Hippocampal formation (tissue), 2 donors: ENCODE data around the gene CFB.
"Not testable (repeated sequence)": the region's sequence is repeated elsewhere in the genome, so short reads cannot be mapped to it uniquely, and the experiment has no call there.

ENCODE experiments used
- DNase-seq, 2 donors: peaks; one replicate each; lab custom pipeline; 2025; lab: John Stamatoyannopoulos, UW

Gene CFB

GRCh38 chr6:31945507-31946369 is at the start of gene CFB:
Gene CFB, plus strand, starts transcription at chr6:31946095. Its CDS starts 127 bp downstream, at chr6:31946222.
- DNase-seq = no peak

DNA sequence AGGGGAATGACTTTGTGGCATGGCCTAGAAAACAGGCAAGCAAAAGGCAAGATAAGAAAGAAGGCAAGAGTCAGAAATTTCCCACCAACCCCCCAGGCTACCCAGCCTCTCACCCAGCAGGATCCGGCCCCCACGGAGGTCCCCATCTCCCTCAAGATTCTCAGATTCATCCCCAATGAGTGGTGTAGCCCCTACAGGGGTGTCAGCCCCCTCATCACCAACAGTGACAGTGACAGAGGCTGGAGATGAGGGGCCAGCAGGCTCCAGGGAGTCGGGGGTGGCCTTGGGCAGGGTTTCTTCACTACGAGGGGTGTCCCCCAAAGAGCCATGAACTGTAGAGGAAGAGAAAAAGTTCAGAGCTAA is 49.4 kb upstream of the CFB start:
- DNase-seq = no peak

- DNase-seq = no peak
Measured at GRCh38 chr6:31896856-31897611, 48.9 kb upstream of the CFB start.

- DNase-seq = peak; percentile 87 to 92
Measured at GRCh38 chr6:31897612-31898382, 48.1 kb upstream of the CFB start, which contains the start of gene EHMT2. Gene EHMT2, minus strand, starts transcription at chr6:31897698. Its CDS starts 21 bp downstream, at chr6:31897677.

GRCh38 chr6:31898383-31899011 is 47.4 kb upstream of the CFB start:
- DNase-seq = peak in 1 of 2 donors; percentile 57

DNA sequence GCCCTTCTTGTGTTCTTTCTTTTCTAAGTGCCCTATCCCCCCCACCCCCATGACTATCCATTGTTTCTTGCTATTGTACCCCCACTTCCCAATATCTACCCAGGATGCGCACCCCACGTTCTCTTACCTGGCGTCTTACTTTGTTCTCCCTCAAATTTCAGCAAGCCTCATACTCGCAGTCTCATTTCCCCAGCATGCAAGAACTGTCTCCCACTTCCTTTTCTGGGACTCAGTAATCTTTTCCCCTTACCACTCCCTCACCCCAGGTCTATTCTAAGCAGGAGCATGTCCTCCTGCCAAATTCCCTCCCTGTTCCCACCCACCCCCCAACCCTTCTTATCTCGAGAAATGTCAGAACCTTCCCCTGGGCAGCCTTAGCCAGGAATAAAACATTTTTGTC is 46.7 kb upstream of the CFB start:
- DNase-seq = no peak

- DNase-seq = no peak
Measured at GRCh38 chr6:31899882-31900722, 45.8 kb upstream of the CFB start.

- peak in 1 of 2 donors; percentile 47 for DNase-seq
Measured at GRCh38 chr6:31900917-31901414, 44.9 kb upstream of the CFB start.

GRCh38 chr6:31901415-31901952 is 44.4 kb upstream of the CFB start:
- peak; percentile 34 to 57 for DNase-seq

DNA sequence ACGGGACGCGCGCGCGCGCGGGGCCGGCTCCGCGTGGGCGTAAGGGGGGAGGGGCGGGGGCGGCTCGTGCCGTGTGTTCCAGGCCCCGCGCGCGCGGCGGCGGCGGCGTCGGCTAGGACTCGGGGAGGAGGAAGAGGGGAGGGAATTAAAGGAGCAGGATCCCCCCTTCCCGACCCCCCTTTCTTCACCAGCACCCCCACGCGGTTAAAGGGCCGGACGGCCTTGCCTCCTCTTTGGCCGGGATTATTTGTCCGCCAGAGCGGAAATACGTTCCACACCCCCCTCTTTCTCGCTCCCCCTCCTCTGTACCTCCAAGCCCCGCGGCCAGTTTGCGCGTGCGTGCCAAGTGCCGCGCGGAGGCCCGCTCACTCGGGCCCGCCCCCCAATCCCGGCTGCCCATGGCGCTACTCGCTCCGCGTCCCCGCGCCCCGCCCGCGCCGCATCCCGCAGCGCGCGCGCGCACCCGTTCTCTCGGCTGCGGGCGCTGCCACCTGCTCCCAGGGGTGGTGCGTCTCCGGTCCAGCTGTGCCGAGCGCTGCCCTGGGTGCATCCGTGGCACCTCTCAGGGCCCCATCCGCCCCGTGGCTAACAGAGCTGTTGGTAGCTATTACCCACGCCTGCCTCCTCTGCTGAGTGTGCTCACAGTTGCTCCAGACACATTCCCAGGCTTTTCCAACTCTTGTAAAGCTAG is 43.8 kb upstream of the CFB start, which contains the start of gene ZBTB12:
Gene ZBTB12, minus strand, starts transcription at position 134 of the 691 bp plus-strand sequence. CDS start 781 bp downstream, outside the sequence.
- peak; percentile 95 for DNase-seq

DNA sequence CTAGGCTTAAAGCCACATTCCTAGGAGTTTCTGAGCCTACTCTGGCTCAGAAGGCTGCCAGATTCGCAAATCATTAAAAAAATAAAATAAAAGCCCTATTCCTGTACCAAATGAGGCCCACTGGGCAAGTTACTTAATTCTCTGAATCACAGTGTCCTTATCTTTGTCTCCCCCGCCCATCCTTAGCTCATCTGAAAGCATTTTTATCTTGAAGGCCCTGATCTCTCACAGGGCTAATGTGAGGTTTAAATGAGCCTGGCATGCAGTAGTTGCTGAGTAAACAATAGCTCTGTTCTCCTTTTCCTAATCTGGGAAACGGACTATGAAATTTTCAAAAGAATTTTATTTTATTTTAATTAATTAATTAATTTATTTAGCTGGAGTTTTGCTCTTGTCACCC is 41.9 kb upstream of the CFB start:
- DNase-seq = no peak

GRCh38 chr6:31905041-31905440 is 40.9 kb upstream of the CFB start:
- DNase-seq = no peak

DNA sequence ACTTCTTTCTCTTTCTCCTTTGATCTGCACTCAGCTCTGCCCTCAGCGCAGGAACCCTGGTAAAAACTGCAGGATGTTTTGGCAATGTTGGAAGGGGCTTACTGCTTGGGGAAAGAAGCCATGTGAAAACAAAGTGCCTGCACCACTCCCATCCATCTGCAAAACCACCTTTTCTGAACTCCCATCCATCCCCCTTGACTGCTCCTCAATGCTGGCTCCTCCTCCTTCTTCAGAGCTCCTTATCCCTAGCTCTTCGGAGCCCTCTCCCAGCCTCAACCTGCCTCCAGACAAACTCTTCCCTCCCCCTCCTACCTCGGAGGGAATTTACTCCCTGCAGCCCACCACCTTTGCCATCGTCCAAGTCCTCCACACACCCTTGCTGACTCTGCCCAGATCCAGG is 39.8 kb upstream of the CFB start:
- no peak for DNase-seq

DNA sequence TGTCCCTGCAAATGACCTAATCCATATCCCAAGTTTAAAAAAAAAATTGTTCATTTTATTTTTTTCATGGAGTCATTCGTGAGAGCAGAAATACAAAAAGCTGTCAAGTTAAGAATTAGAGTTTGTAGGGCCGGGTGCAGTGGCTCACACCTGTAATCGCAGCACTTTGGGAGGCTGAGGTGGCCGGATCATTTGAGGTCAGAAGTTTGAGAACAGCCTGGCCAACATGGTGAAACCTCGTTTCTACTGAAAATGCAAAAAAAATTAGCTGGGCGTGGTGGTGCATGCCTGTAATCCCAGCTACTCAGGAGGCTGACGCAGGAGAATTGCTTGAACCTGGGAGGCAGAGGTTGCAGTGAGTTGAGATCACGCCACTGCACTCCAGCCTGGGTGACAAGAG is 39.2 kb upstream of the CFB start:
- DNase-seq = not testable (repeated sequence)

GRCh38 chr6:31907158-31907813 is 38.6 kb upstream of the CFB start:
- DNase-seq = no peak

DNA sequence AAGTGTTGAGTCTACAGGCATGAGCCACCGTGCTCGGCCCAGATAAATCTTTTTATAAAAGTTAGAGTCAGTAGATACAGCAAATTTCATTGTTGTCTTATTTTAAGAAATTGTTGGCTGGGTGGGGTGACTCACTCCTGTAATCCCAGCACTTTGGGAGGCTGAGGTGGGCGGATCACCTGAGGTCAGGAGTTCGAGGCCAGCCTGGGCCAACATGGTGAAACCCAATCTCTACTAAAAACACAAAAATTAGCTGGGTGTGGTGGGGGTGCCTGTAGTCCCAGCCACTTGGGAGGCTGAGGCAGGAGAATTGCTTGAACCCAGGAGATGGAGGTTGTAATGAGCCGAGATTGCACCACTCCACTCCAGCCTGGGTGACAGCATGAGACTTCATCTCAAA is 37.6 kb upstream of the CFB start:
- not testable (repeated sequence) for DNase-seq

DNA sequence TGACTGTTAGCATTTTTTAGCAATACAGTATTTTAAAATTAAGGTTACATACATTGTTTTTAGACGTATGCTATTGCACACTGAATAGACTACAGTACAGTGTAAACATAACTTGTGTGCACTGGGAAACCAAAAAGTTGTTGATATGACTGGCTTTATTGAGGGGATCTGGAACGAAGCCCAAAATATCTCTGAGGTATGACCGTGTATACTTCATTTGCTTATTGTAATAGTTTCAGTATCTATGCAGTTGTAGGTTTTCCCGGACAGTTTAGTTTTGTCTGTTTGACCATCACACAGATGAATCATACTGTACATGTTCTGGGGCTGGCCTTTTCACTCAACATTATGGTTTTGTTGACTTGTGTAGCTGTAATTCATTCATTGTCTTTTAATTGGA is 37.1 kb upstream of the CFB start:
- no peak for DNase-seq

- not testable (repeated sequence) for DNase-seq
Measured at GRCh38 chr6:31909298-31909697, 36.6 kb upstream of the CFB start.
